ENCODE measurements around the gene SFXN4.

SFXN4 gene

DNA sequence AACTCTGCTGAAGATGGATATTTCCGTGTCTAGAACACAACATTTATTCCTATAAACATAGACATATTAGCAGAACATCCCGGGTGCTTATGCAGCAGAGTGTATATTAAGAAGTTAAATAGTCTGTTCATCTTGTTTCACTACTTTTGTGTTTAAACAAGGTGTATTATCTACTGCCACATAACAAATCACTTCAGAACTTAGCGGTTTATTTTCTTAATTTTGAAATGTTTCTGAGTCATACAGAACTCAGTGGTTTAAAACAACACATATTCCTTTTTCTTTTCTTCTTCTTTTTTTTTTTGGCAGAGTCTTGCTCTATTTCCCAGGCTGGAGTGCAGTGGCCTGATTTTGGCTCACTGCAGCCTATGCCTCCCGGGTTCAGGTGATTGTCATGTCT is 35.8 kb downstream of the SFXN4 start:
- no peak for TF ChIP-seq CTCF (conservative IDR thresholded peaks at IDR 0.05)

GRCh38 chr10:119125942-119126341 is 39.6 kb downstream of the SFXN4 start:
- no peak for TF ChIP-seq CTCF (conservative IDR thresholded peaks at IDR 0.05)
- H3K27ac ChIP-seq = no peak overlapping the region

More for the DNA sequence above, 35.8 kb downstream of the SFXN4 start:
- no peak overlapping the region for H3K27ac ChIP-seq

GRCh38 chr10:119120875-119121274 is 44.6 kb downstream of the SFXN4 start:
- no peak overlapping the region for H3K27ac ChIP-seq
- no peak for TF ChIP-seq CTCF (conservative IDR thresholded peaks at IDR 0.05)

GRCh38 chr10:119120413-119120867 is 45.1 kb downstream of the SFXN4 start:
- TF ChIP-seq CTCF (conservative IDR thresholded peaks at IDR 0.05) = no peak
- no peak overlapping the region for H3K27ac ChIP-seq

- TF ChIP-seq CTCF (conservative IDR thresholded peaks at IDR 0.05) = no peak
- no peak overlapping the region for H3K27ac ChIP-seq
These were observed 46.1 kb downstream of the SFXN4 start for GRCh38 chr10:119119400-119119799.

DNA sequence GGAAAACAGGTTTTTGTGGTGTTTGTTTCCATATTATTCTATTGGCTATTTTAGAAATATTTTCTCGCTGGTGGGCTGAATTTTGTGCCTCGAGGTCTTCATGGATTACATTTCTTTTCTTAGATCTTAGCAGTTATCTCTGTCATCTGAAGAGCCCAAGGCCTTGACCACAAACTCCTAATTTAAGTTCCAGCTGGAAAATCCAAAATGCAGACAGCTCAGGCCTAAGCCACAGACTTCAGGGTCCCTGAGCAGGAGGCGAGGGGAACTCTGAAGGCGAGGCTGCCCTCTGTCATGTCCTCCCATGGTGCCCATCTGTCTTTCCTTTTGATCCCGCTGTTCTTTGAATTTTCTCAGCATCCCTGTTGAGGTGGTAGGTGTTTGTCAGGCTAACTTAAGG is 47.3 kb downstream of the SFXN4 start:
- H3K27ac ChIP-seq = no peak overlapping the region
- no peak for TF ChIP-seq CTCF (conservative IDR thresholded peaks at IDR 0.05)

- no peak overlapping the region for H3K27ac ChIP-seq
- TF ChIP-seq CTCF (conservative IDR thresholded peaks at IDR 0.05) = no peak
These were observed 49.1 kb downstream of the SFXN4 start for GRCh38 chr10:119116326-119116951.

Measured in VCaP (cell line).